A549 (cell line): Measurements from ENCODE around the gene ADSL. TPM values are rescaled to one million over a fixed set of nuclear protein-coding genes. Genes with fewer than 3 reads are reported as not detected.
A peak's percentile ranks its signal among the peaks of the same experiment; 100 is the strongest.

Experiments
- ATAC-seq, 2 experiments: fragments of 200-7000 bp in 1 of 2; fragments of >200 bp in 1 of 2; cut with Nextera tagmentation in 1 of 2; cut with Tn5 transposase in 1 of 2; 3 replicates each; pipeline versions ENCODE4 v1.8.0 to v1.9.1; 2018 to 2020; ENCODE audit warnings: mild to moderate bottlenecking in 1 of 2, moderate library complexity in 1 of 2
- CTCF ChIA-PET: fragments of 300-600 bp; sonication (Branson Sonifier 250); formaldehyde crosslinking; extraction: SDS; loops from one replicate; lab custom pipeline; 2021; ENCODE audit warnings: antibody characterized with exemption, inconsistent platforms; lab: Yijun Ruan, JAX
- POLR2A ChIA-PET: fragments of 350-600 bp; formaldehyde crosslinking; extraction: SDS; loops from one replicate; lab custom pipeline; 2021; ENCODE audit warnings: antibody characterized with exemption, inconsistent platforms; lab: Yijun Ruan, JAX
- DNase-seq, 2 experiments: peaks; one replicate each; pipeline versions ENCODE4 v3.0.0 to v3.0.0-alpha.2; 2011 to 2016; ENCODE audit warnings: low read depth in 1 of 2, low spot score in 1 of 2
- FAIRE-seq: peaks from 2 replicates; lab custom pipeline; 2011; peaks lifted over from hg19 to GRCh38; lab: Jason Lieb, UNC
- H3K27ac ChIP-seq, 2 experiments: fragments of >200 bp; sonication (Bioruptor Twin); formaldehyde crosslinking; 3 replicates each; pipeline ENCODE4 v1.5.1; 2016 to 2017
- H3K4me1 ChIP-seq: fragments of >200 bp; sonication (Bioruptor Twin); formaldehyde crosslinking; 3 replicates; pipeline ENCODE4 v1.6.1; 2016
- H3K4me2 ChIP-seq: fragments of >200 bp; sonication (Bioruptor Twin); formaldehyde crosslinking; 3 replicates; pipeline ENCODE4 v1.6.1; 2016
- H3K4me3 ChIP-seq: fragments of >200 bp; sonication (Bioruptor Twin); formaldehyde crosslinking; 3 replicates; pipeline ENCODE4 v1.5.1; 2016
- H3K9me3 ChIP-seq: fragments of >200 bp; sonication (Bioruptor Twin); formaldehyde crosslinking; 3 replicates; pipeline ENCODE4 v1.6.1; 2016
- CEBPB ChIP-seq, 2 experiments: fragments of >200 bp in 1 of 2; sonication (Bioruptor Twin) in 1 of 2; formaldehyde crosslinking in 1 of 2; IDR thresholded peaks; 2 replicates each; pipeline ENCODE4 v1.6.1; 2012 to 2016
- CHD2 ChIP-seq: fragments of 150-350 bp; IDR thresholded peaks from 2 replicates; pipeline ENCODE4 v1.6.1; 2014; ENCODE audit warnings: low read length; ENCODE audit not compliant: partially characterized antibody
- CHD4 ChIP-seq: fragments of 200-600 bp; sonication (generic); IDR thresholded peaks from 2 replicates; pipeline ENCODE4 v1.6.1; 2016; ENCODE audit warnings: antibody characterized with exemption, mild to moderate bottlenecking, borderline replicate concordance
- E2F6 ChIP-seq: IDR thresholded peaks from 2 replicates; pipeline ENCODE4 v1.6.1; 2012; ENCODE audit warnings: low read depth, borderline replicate concordance
- ELK1 ChIP-seq: fragments of 150-350 bp; IDR thresholded peaks from 2 replicates; pipeline ENCODE4 v1.6.1; 2014; ENCODE audit warnings: low read depth, mild to moderate bottlenecking, low read length
- ESRRA ChIP-seq: fragments of 150-350 bp; IDR thresholded peaks from 2 replicates; pipeline ENCODE4 v1.6.1; 2014; ENCODE audit warnings: mild to moderate bottlenecking, low read length, borderline replicate concordance
- FOSB ChIP-seq: fragments of 250-450 bp; sonication (Bioruptor Pico); IDR thresholded peaks from 2 replicates; pipeline ENCODE4 v1.5.0; 2020; ENCODE audit warnings: mild to moderate bottlenecking, moderate library complexity
- GATA3 ChIP-seq: IDR thresholded peaks from 2 replicates; pipeline ENCODE4 v1.6.1; 2012; ENCODE audit warnings: borderline replicate concordance
- HDAC2 ChIP-seq: fragments of 200-600 bp; sonication (generic); IDR thresholded peaks from 2 replicates; pipeline ENCODE4 v1.6.1; 2016
- HEYL ChIP-seq: fragments of 250-450 bp; sonication (Bioruptor Pico); IDR thresholded peaks from 2 replicates; pipeline ENCODE4 v1.8.0; 2021; ENCODE audit warnings: mild to moderate bottlenecking, moderate library complexity
- MAFK ChIP-seq: fragments of 450-650 bp; IDR thresholded peaks from 2 replicates; pipeline ENCODE4 v1.6.1; 2014; ENCODE audit not compliant: partially characterized antibody
- RAD21 ChIP-seq, 2 experiments: fragments of >200 bp in 1 of 2; sonication (Bioruptor Twin) in 1 of 2; formaldehyde crosslinking in 1 of 2; IDR thresholded peaks in 1 of 2; conservative IDR thresholded peaks in 1 of 2; 2 replicates in 1 of 2; 3 replicates in 1 of 2; pipeline ENCODE4 v1.6.1; 2012 to 2018; ENCODE audit warnings: inconsistent platforms in 1 of 2
- RARB ChIP-seq: fragments of 250-450 bp; sonication (Bioruptor Pico); IDR thresholded peaks from 2 replicates; pipeline ENCODE4 v1.8.0; 2021; ENCODE audit warnings: mild to moderate bottlenecking, moderate library complexity
- REST ChIP-seq: fragments of 200-600 bp; sonication (generic); IDR thresholded peaks from 2 replicates; pipeline ENCODE4 v1.6.1; 2016; ENCODE audit warnings: antibody characterized with exemption, mild to moderate bottlenecking, moderate library complexity
- SMC3 ChIP-seq: fragments of >200 bp; sonication (Bioruptor Twin); formaldehyde crosslinking; IDR thresholded peaks from 3 replicates; pipeline ENCODE4 v1.6.1; 2018; ENCODE audit warnings: inconsistent platforms
- SREBF2 ChIP-seq: fragments of 450-650 bp; IDR thresholded peaks from 2 replicates; pipeline ENCODE4 v1.6.1; 2014; ENCODE audit warnings: mild to moderate bottlenecking, moderate library complexity
- USF2 ChIP-seq: fragments of 450-650 bp; IDR thresholded peaks from 2 replicates; pipeline ENCODE4 v1.6.1; 2014; ENCODE audit warnings: antibody characterized with exemption
- WGBS: methylation state at CpG from one replicate; pipeline ENCODE4 v1.1.6; 2017; ENCODE audit errors: missing lambda C conversion rate; 5-methylcytosine and 5-hydroxymethylcytosine counted together
- polyA plus RNA-seq, 4 experiments: library from polyadenylated mRNA; depleted of rRNA in 3 of 4; stranded (reverse); fragments of >200 nt; fragmentation: RNase III in 1 of 4; extraction: RNeasy Plus Mini Kit Qiagen cat#74134 plus additional on column Dnase treatment in 1 of 4; gene quantifications; 2 replicates in 3 of 4; 3 replicates in 1 of 4; pipeline ENCODE4 v1.2.3, GENCODE V29; 2011 to 2017
- TF ChIP-seq, protein P1 (sequence below): IDR thresholded peaks from 2 replicates; pipeline ENCODE4 v1.6.1; 2012

Gene ADSL
- polyA plus RNA-seq, 2 of the 4 experiments (the other 2 are of a cell fraction), result 85.6 to 126 TPM

- no peak for FAIRE-seq
- no peak overlapping the region for H3K4me2 ChIP-seq
Observed at GRCh38 chr22:40397396-40397795, 51.1 kb downstream of the ADSL start.

DNA sequence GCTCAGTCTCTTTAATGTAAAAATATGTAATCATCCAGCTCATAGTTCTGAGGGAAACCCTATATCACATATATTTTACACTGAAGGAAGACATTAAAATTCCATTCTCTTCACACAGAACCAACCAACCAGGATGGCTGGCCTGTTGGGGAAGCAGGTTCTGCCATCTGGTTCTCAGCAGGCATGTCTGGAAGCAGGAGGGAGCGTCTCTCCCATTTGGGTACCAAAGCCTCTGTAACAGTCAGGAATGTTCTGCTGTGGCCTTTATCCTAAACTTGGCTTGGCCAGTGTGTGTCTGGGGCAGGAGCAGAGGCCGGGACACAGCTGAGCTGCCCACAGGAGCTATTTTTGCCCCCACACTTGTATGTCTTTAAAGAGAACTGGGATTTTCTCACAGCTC lies 53.3 kb downstream of the ADSL start:
- H3K27ac ChIP-seq, result no peak overlapping the region
- no peak for DNase-seq
- no peaks in the 10 kb centered on the region for H3K9me3 ChIP-seq
- TF ChIP-seq CEBPB (IDR thresholded peaks at IDR 0.05) (no peak), SMC3 (no peak), ELK1 (no peak), USF2 (no peak), FOSB (CRISPR knock-in tag) (no peak), RAD21 (conservative IDR thresholded peaks at IDR 0.05 in 1 of 2, IDR thresholded peaks at IDR 0.05 in 1 of 2) (no peak), E2F6 (no peak), REST (no peak)
- TF ChIP-seq, protein P1, sequence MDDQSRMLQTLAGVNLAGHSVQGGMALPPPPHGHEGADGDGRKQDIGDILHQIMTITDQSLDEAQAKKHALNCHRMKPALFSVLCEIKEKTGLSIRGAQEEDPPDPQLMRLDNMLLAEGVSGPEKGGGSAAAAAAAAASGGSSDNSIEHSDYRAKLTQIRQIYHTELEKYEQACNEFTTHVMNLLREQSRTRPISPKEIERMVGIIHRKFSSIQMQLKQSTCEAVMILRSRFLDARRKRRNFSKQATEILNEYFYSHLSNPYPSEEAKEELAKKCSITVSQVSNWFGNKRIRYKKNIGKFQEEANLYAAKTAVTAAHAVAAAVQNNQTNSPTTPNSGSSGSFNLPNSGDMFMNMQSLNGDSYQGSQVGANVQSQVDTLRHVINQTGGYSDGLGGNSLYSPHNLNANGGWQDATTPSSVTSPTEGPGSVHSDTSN, result no peak
- ChIA-PET POLR2A (no interaction called here), CTCF (interaction anchor here (1.1 to 1.8 kb wide), 3 partner anchors 10 to 246 kb away, joined by 3 to 4 read pairs (median 3); no protein-coding TSS in a partner anchor)
- no peak for FAIRE-seq
- WGBS, result 83% methylated on average over 2 of the region's 2 CpGs
- H3K4me3 ChIP-seq, result no peak overlapping the region
- no peak overlapping the region for H3K4me2 ChIP-seq
- H3K4me1 ChIP-seq, result no peaks in the 10 kb centered on the region
- ATAC-seq, result no peak

More at GRCh38 chr22:40397396-40397795, 51.1 kb downstream of the ADSL start:
- Histone ChIP-seq H3K27ac (no peak overlapping the region), H3K9me3 (no peaks in the 10 kb centered on the region), H3K4me3 (no peak overlapping the region), H3K4me1 (no peaks in the 10 kb centered on the region)
- ChIA-PET CTCF (no interaction called here), POLR2A (no interaction called here)
- TF ChIP-seq CHD4 (no peak), SREBF2 (no peak), MAFK (no peak), ELK1 (no peak), HDAC2 (no peak), GATA3 (no peak), RARB (CRISPR knock-in tag) (no peak), ESRRA (no peak), HEYL (CRISPR knock-in tag) (no peak), CHD2 (no peak)
- DNase-seq (no peak), ATAC-seq (peak; percentile 31 to 32; a peak in 4 of 6 replicates)
- 93% methylated on average over 1 of the region's 1 CpG for WGBS
